Endothelial cell (in vitro differentiated cells): ENCODE measurements around the gene TMOD1. TPM values are rescaled to one million over a fixed set of nuclear protein-coding genes. Genes with fewer than 3 reads are reported as not detected.

Experiments used
- DNase-seq: peaks from one replicate; pipeline ENCODE4 v3.0.0; 2021; ENCODE audit warnings: low spot score
- H3K27ac Mint-ChIP-seq: one replicate; pipeline ENCODE4 v1.8.0; 2021; ENCODE audit warnings: mixed read lengths, inconsistent platforms; ENCODE audit not compliant: unreplicated experiment
- H3K27me3 Mint-ChIP-seq: one replicate; pipeline ENCODE4 v1.8.0; 2021; ENCODE audit warnings: mild to moderate bottlenecking, moderate library complexity, mixed read lengths, inconsistent platforms; ENCODE audit not compliant: unreplicated experiment
- H3K36me3 Mint-ChIP-seq: one replicate; pipeline ENCODE4 v1.8.0; 2021; ENCODE audit warnings: mild to moderate bottlenecking, low read depth, mixed read lengths, inconsistent platforms; ENCODE audit not compliant: unreplicated experiment
- H3K4me1 Mint-ChIP-seq: one replicate; pipeline ENCODE4 v1.8.0; 2021; ENCODE audit warnings: mild to moderate bottlenecking, mixed read lengths, inconsistent platforms; ENCODE audit not compliant: unreplicated experiment
- H3K4me3 Mint-ChIP-seq: one replicate; pipeline ENCODE4 v1.8.0; 2021; ENCODE audit warnings: mild to moderate bottlenecking, mixed read lengths, inconsistent platforms; ENCODE audit not compliant: unreplicated experiment
- H3K9me3 Mint-ChIP-seq: one replicate; pipeline ENCODE4 v1.8.0; 2021; ENCODE audit warnings: mixed read lengths, inconsistent platforms; ENCODE audit not compliant: unreplicated experiment
- total RNA-seq: library from RNA; stranded (reverse); fragmentation: NEBNext Ultra II Directional; extraction: Animal tissue kit (Norgen Biotek cat#: 25700); gene quantifications from one replicate; pipeline ENCODE4 v1.2.1, GENCODE V29; 2021; ENCODE audit not compliant: unreplicated experiment
- TF ChIP-seq, protein P1 (sequence below): fragments of 200-600 bp; sonication (generic); IDR thresholded peaks from one replicate; pipeline ENCODE4 v1.5.0; 2021; ENCODE audit warnings: antibody characterized with exemption; ENCODE audit not compliant: unreplicated experiment

The TMOD1 gene
- total RNA-seq, 1 donor from 2014 or later: 0.41 TPM

DNA sequence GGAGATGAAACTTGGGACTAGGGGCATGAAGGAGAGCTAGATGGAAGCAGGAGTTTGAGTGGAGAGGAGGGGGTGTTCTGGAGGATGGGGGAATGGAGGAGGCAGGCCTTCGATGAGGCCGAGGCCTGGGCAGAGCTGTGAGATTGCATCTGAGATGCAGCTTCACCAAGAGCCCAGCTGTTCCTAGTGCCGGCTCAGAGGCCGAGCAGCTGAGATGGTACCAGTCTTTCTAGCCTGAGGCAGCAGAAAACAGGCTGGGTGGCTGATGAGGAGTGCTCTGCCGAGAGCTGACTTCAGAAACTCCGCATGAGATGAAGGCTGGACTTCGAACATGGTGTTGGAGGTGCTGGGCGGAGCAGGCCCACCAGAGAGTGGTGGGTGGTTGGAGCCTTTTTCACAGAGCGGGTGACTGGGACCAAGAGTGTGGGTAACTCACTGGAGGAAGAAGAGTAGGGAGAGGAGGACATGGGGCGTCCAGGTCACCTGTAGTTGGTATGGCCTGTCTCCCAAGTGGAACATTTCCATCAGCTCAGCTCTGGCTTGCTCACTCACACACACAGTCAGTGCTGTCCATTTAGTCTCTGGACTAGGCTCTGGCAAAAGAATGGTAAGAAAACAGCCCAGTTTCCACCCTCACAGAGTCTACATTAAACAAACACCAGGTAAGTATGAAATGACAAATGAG lies 54.7 kb downstream of the TMOD1 start:
- peaks cover 10% of the 10 kb centered on the region for H3K4me1 Mint-ChIP-seq
- H3K27ac Mint-ChIP-seq: no peak overlapping the region
- H3K9me3 Mint-ChIP-seq: no peaks in the 10 kb centered on the region
- H3K36me3 Mint-ChIP-seq: no peaks in the 10 kb centered on the region
- H3K27me3 Mint-ChIP-seq: peaks cover 9% of the 10 kb centered on the region
- TF ChIP-seq, protein P1, sequence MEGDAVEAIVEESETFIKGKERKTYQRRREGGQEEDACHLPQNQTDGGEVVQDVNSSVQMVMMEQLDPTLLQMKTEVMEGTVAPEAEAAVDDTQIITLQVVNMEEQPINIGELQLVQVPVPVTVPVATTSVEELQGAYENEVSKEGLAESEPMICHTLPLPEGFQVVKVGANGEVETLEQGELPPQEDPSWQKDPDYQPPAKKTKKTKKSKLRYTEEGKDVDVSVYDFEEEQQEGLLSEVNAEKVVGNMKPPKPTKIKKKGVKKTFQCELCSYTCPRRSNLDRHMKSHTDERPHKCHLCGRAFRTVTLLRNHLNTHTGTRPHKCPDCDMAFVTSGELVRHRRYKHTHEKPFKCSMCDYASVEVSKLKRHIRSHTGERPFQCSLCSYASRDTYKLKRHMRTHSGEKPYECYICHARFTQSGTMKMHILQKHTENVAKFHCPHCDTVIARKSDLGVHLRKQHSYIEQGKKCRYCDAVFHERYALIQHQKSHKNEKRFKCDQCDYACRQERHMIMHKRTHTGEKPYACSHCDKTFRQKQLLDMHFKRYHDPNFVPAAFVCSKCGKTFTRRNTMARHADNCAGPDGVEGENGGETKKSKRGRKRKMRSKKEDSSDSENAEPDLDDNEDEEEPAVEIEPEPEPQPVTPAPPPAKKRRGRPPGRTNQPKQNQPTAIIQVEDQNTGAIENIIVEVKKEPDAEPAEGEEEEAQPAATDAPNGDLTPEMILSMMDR: no peak
- DNase-seq: no peak
- H3K4me3 Mint-ChIP-seq: no peak overlapping the region

DNA sequence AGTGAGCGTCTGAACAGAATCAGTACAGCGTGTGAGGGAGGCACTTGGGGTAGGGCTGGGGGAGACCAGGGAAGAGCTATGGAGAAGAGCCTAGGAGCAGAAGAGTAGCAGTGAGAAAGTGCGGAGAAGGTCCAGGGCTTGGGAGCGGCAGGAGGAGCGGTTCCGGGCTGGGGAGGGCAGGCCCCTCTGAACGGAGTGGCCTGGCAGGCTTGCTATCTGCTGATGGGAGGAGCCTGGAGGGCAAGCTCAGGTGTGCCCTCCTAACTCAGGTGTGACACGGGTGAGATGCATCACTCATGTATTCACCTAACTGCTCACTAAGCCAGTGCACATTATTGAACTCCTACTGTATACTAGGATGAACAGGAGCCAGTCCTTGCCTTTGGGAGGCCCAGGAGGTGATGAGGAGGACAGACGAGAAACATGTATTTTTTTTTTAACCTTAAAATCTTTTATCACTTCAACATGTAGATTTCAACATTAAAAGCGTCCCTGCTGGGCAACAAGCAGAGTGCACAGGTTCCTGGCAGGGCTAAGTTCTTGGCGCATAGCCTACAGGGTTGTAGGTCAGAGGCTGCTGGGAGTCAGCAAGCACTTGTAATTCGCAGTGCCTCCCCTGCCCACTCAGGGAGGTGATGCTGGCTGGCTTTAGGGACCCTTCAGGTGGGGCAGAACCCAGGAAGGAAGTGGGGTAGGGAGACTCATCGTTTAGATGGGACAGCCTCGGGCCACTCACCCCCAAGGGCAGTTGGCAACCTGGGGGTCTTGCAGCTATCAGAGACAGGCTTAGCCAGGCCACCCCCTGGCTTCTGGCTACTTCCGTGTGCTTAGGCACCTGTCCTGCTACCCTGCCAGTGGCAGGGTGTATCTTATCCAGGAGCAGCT lies 55.5 kb downstream of the TMOD1 start:
- Mint-ChIP-seq H3K36me3 (peaks cover 4% of the 10 kb centered on the region), H3K4me1 (peaks cover 14% of the 10 kb centered on the region), H3K4me3 (no peak overlapping the region), H3K9me3 (no peaks in the 10 kb centered on the region), H3K27ac (no peak overlapping the region), H3K27me3 (peaks cover 9% of the 10 kb centered on the region)
- no peak for DNase-seq
- TF ChIP-seq, protein P1: no peak

DNA sequence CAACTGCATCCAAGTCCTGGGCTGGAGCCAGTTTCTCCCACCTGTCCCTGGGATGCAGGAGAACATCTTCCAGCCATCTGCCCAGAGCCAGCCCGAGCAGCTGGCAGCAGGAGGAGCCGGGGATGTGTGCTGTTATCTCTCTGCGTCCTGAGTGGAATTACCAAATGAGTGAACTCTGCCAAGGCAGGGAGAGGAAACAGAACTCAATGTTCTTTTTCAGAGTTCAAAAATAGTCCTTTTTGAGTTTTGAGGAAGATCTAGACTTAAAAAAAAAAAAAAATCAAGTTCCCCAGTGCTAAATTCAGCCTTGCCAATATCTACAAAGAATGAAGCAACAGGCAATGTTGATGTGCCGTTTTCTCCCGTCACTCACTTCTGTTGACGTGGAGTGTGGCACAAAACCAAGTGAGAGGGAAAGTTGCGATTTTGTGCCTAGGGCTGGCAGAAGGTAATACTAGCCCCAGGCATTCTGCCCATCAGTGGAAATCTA lies 56.2 kb downstream of the TMOD1 start:
- peaks cover 8% of the 10 kb centered on the region for H3K27me3 Mint-ChIP-seq
- H3K27ac Mint-ChIP-seq: no peak overlapping the region
- no peak overlapping the region for H3K4me3 Mint-ChIP-seq
- TF ChIP-seq, protein P1: no peak
- H3K36me3 Mint-ChIP-seq: peaks cover 4% of the 10 kb centered on the region
- H3K4me1 Mint-ChIP-seq: peaks cover 14% of the 10 kb centered on the region
- no peak for DNase-seq
- H3K9me3 Mint-ChIP-seq: no peaks in the 10 kb centered on the region

DNA sequence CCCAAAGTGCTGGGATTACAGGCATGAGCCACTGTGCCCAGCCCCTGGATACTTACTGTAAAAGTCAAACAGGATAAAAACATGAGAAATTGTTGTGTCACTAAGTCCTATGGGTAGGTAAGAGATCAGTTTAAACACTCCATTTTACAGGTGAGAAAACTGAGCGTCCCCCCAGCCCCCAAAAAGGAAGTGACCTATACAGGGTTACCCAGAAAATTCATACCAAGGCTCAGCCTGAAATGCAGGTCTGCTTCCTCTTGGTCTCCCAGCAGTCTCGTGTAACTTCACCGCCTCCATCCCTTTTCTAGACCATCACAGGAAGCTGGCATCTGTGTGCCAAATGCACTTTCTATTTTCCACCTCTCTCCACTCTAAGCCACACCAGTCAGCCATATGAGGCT lies 57.2 kb downstream of the TMOD1 start:
- no peak overlapping the region for H3K27ac Mint-ChIP-seq
- no peaks in the 10 kb centered on the region for H3K9me3 Mint-ChIP-seq

More for the DNA sequence above, 57.2 kb downstream of the TMOD1 start:
- Mint-ChIP-seq H3K4me3 (no peak overlapping the region), H3K4me1 (peaks cover 14% of the 10 kb centered on the region), H3K27me3 (peaks cover 6% of the 10 kb centered on the region), H3K36me3 (peaks cover 4% of the 10 kb centered on the region)
- TF ChIP-seq, protein P1: no peak
- DNase-seq: no peak
